SK-N-SH treated with all-trans-retinoic acid at 6 μM for 48 hours (cell line): ENCODE results near the gene ISM2.

Experiments
- CSRNP3 ChIP-seq: fragments of 250-450 bp; sonication (Bioruptor Pico); IDR thresholded peaks from 2 replicates; pipeline ENCODE4 v1.5.1; 2021; ENCODE audit warnings: mild to moderate bottlenecking, moderate library complexity
- PATZ1 ChIP-seq: fragments of 250-450 bp; sonication (Bioruptor Pico); IDR thresholded peaks from 2 replicates; pipeline ENCODE4 v1.8.0; 2020; ENCODE audit warnings: mild to moderate bottlenecking, moderate library complexity, borderline replicate concordance
- RARB ChIP-seq: fragments of 250-450 bp; sonication (Bioruptor Pico); IDR thresholded peaks from 2 replicates; pipeline ENCODE4 v1.8.0; 2021; ENCODE audit warnings: mild to moderate bottlenecking, moderate library complexity
- ZFP3 ChIP-seq: fragments of 250-450 bp; sonication (Bioruptor Pico); IDR thresholded peaks from 2 replicates; pipeline ENCODE4 v1.5.0; 2020; ENCODE audit warnings: mild to moderate bottlenecking, moderate library complexity
- ZNF70 ChIP-seq: fragments of 450-650 bp; formaldehyde crosslinking; IDR thresholded peaks from 2 replicates; pipeline ENCODE4 v1.5.0; 2020; ENCODE audit warnings: mild to moderate bottlenecking, moderate library complexity

- TF ChIP-seq RARB (CRISPR knock-in tag) = no peak
- TF ChIP-seq ZFP3 (CRISPR knock-in tag) = no peak
- TF ChIP-seq PATZ1 = no peak
- no peak for TF ChIP-seq CSRNP3 (CRISPR knock-in tag)
- no peak for TF ChIP-seq ZNF70 (CRISPR knock-in tag)
Measured at GRCh38 chr14:77458249-77458950, 40.2 kb downstream of the ISM2 start.
